ENCODE data around the gene POTEF. TPM values are rescaled to one million over a fixed set of nuclear protein-coding genes. Genes with fewer than 3 reads are reported as not detected.
"Not testable (repeated sequence)": the region's sequence is repeated elsewhere in the genome, so short reads cannot be mapped to it uniquely, and the experiment has no call there.

Gene POTEF
- total and polyA plus RNA-seq, 2 experiments from 2014 or later: not detected

DNA sequence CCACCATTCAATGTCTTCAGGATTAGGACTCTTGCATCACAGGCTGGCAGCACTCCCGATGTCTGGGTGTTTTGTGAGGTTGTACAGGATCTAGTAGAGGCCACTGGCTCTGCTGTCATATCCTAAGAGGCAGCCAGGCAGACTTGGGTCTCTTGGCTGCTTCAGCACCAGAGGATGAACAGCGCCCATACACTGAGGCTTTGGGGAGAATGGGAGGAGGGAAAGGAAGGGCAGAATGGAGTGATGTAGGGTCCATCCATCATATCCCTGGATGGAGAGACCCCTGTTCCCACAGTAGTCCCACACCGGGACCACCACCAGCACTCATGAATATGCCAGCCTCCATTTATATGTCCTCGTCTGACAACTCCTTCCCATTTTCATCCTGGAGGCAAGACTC lies 80.6 kb downstream of the POTEF start:
- H3K27ac ChIP-seq; H3K9me3 ChIP-seq (ENCODE audit: low read depth); H3K27me3 ChIP-seq (replicated peaks; ENCODE audit: insufficient read depth); DNase-seq; H3K9me2 ChIP-seq (ENCODE audit: insufficient read depth); H4K20me1 ChIP-seq (ENCODE audit: insufficient read depth); H3K4me3 ChIP-seq; in situ Hi-C loops (cut with MboI); H3K9ac ChIP-seq; H3K36me3 ChIP-seq (ENCODE audit: low read depth); H3F3A ChIP-seq (ENCODE audit: insufficient read depth); H3K4me2 ChIP-seq (ENCODE audit: unreplicated experiment); H3K4me1 ChIP-seq (ENCODE audit: insufficient read depth); H3K79me2 ChIP-seq (ENCODE audit: insufficient read depth); H2AFZ ChIP-seq: not testable (repeated sequence)
- 64 to 67% methylated on average over 1 of the region's 4 CpGs for WGBS, 2 experiments (ENCODE audit: low coverage in 1 of 2, low lambda C conversion rate in 2 of 2, missing lambda C conversion rate in 2 of 2)

DNA sequence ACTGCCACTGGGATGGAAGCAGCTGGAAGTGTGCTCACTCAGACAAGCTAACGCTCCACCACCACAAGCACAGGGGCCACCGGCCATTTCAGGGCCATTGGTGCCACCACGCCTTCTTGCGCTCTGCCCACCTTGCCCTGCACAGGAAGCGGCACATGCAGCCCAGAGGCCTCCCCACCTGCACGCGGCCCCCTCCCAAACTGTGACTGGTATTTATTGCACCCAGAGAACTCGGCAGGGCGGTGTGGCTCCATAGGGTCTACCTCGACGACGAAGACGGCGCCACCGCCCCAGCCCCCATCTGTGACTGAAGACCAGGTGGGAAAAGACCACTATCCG lies 90.8 kb downstream of the POTEF start:
- WGBS, 2 experiments (ENCODE audit: low coverage in 1 of 2, low lambda C conversion rate in 2 of 2, missing lambda C conversion rate in 2 of 2): 59 to 65% methylated on average over 14 to 15 of the region's 16 CpGs
- in situ Hi-C loops (cut with MboI); H3K4me1 ChIP-seq (ENCODE audit: insufficient read depth); H3K27me3 ChIP-seq (replicated peaks; ENCODE audit: insufficient read depth); H3K4me3 ChIP-seq; DNase-seq; H3K4me2 ChIP-seq (ENCODE audit: unreplicated experiment); H4K20me1 ChIP-seq (ENCODE audit: insufficient read depth); H3K27ac ChIP-seq; H3K9me3 ChIP-seq (ENCODE audit: low read depth); H3K9me2 ChIP-seq (ENCODE audit: insufficient read depth); H3F3A ChIP-seq (ENCODE audit: insufficient read depth); H3K9ac ChIP-seq; H2AFZ ChIP-seq; H3K79me2 ChIP-seq (ENCODE audit: insufficient read depth); H3K36me3 ChIP-seq (ENCODE audit: low read depth): not testable (repeated sequence)

DNA sequence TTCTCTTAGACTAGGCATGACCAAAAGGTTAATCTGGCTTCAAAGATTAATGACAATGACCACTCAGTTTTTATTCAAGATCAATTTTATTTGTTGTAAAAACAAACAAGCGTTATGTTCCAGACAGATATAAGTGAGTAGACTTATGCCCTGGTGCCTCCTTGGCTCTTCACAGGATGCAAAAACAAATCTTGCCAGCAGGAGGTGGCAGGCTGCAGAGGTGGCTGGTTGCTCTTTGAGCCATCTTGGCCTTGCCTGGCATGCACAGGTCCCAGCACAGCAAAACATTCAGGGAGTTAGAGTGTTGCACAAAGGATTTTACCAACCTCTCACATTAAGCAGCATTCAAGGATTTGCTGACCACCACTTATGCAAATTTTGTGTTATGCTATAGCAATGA lies 103.1 kb downstream of the POTEF start:
- H2AFZ ChIP-seq; H3K27me3 ChIP-seq (replicated peaks; ENCODE audit: insufficient read depth); H3K36me3 ChIP-seq (ENCODE audit: low read depth); H3K9ac ChIP-seq; H3K4me3 ChIP-seq; H3K9me3 ChIP-seq (ENCODE audit: low read depth); H4K20me1 ChIP-seq (ENCODE audit: insufficient read depth); H3K79me2 ChIP-seq (ENCODE audit: insufficient read depth); in situ Hi-C loops (cut with MboI); H3F3A ChIP-seq (ENCODE audit: insufficient read depth); H3K4me1 ChIP-seq (ENCODE audit: insufficient read depth); H3K9me2 ChIP-seq (ENCODE audit: insufficient read depth); H3K4me2 ChIP-seq (ENCODE audit: unreplicated experiment); H3K27ac ChIP-seq: not testable (repeated sequence)
- 0 to 7% methylated on average over 1 of the region's 1 CpG for WGBS, 2 experiments (ENCODE audit: low coverage in 1 of 2, low lambda C conversion rate in 2 of 2, missing lambda C conversion rate in 2 of 2)
- peak; percentile 1 for DNase-seq

Small RNAs within 50 kb of the gene (small RNA-seq; reads per million reads assigned to genes)
- gene AC018865.2 (ENCODE audit: low read depth, low replicate concordance) (not detected), gene RNU6-1049P (ENCODE audit: low read depth, low replicate concordance) (not detected)

Other genes with a start within 250 kb of the POTEF start
- gene RAB6C, start 149.6 kb downstream of the POTEF start, total RNA-seq (2014; rRNA removed; shearing (Covaris generic)): not detected in 2 replicates
- not detected in 2 replicates for gene RAB6C, start 149.6 kb downstream of the POTEF start, polyA plus RNA-seq (2016; fragmentation: Nextera tagmentation; extraction: Ambion mirVana)
- 3.8 and 10.9 TPM in 2 replicates for gene CCDC74B, start 15.9 kb upstream of the POTEF start, total RNA-seq (2014; rRNA removed; shearing (Covaris generic))
- gene CCDC74B, start 15.9 kb upstream of the POTEF start, polyA plus RNA-seq (2016; fragmentation: Nextera tagmentation; extraction: Ambion mirVana): 8.0 and 10.8 TPM in 2 replicates
- gene SMPD4, start 52.4 kb upstream of the POTEF start, total RNA-seq (2014; rRNA removed; shearing (Covaris generic)): 20.2 and 23.8 TPM in 2 replicates
- gene SMPD4, start 52.4 kb upstream of the POTEF start, polyA plus RNA-seq (2016; fragmentation: Nextera tagmentation; extraction: Ambion mirVana): 37.1 and 37.4 TPM in 2 replicates
- 126 and 129 TPM in 2 replicates for gene MZT2B, start 53.0 kb upstream of the POTEF start, total RNA-seq (2014; rRNA removed; shearing (Covaris generic))
- gene MZT2B, start 53.0 kb upstream of the POTEF start, polyA plus RNA-seq (2016; fragmentation: Nextera tagmentation; extraction: Ambion mirVana): 346 and 351 TPM in 2 replicates
- not detected in 2 replicates for gene TUBA3E, start 69.2 kb upstream of the POTEF start, total RNA-seq (2014; rRNA removed; shearing (Covaris generic))
- gene TUBA3E, start 69.2 kb upstream of the POTEF start, polyA plus RNA-seq (2016; fragmentation: Nextera tagmentation; extraction: Ambion mirVana): not detected in 2 replicates
- 109 and 110 TPM in 2 replicates for gene IMP4, start 213.7 kb upstream of the POTEF start, total RNA-seq (2014; rRNA removed; shearing (Covaris generic))
- gene IMP4, start 213.7 kb upstream of the POTEF start, polyA plus RNA-seq (2016; fragmentation: Nextera tagmentation; extraction: Ambion mirVana): 79.1 and 90.4 TPM in 2 replicates
- gene PTPN18, start 226.8 kb upstream of the POTEF start, total RNA-seq (2014; rRNA removed; shearing (Covaris generic)): 17.5 and 24.3 TPM in 2 replicates
- 19.1 and 19.2 TPM in 2 replicates for gene PTPN18, start 226.8 kb upstream of the POTEF start, polyA plus RNA-seq (2016; fragmentation: Nextera tagmentation; extraction: Ambion mirVana)

Measured in GM23248 (cell line).